Activated CD4-positive, alpha-beta memory T cell treated with anti-CD3 and anti-CD28 coated beads, Interleukin-2, amount 10 ng/mL, durations not matched to agents 7 days and 5 days (primary cell): Measurements from ENCODE around the gene TBL1XR1. TPM values are rescaled to one million over a fixed set of nuclear protein-coding genes. Genes with fewer than 3 reads are reported as not detected.
A peak's percentile ranks its signal among the peaks of the same experiment; 100 is the strongest.
"Not testable (repeated sequence)": the region's sequence is repeated elsewhere in the genome, so short reads cannot be mapped to it uniquely, and the experiment has no call there.

ENCODE experiments used
- CTCF ChIA-PET: fragments of 350-600 bp; sonication (Branson Sonifier 250); formaldehyde crosslinking; loops from one replicate; lab custom pipeline; 2021; ENCODE audit warnings: antibody characterized with exemption, inconsistent platforms; lab: Charles Lee
- POLR2A ChIA-PET: fragments of 350-600 bp; sonication (Branson Sonifier 250); formaldehyde crosslinking; loops from one replicate; lab custom pipeline; 2021; ENCODE audit warnings: antibody characterized with exemption; lab: Charles Lee
- DNase-seq: peaks from one replicate; pipeline ENCODE4 v3.0.0-alpha.2; 2020
- H3K27ac Mint-ChIP-seq: one replicate; pipeline ENCODE4 v1.8.0; 2021; ENCODE audit warnings: mild to moderate bottlenecking, mixed read lengths
- H3K27me3 Mint-ChIP-seq: one replicate; pipeline ENCODE4 v1.8.0; 2021; ENCODE audit warnings: mixed read lengths
- H3K36me3 Mint-ChIP-seq: one replicate; pipeline ENCODE4 v1.8.0; 2021; ENCODE audit warnings: low read depth, mixed read lengths
- H3K4me1 Mint-ChIP-seq: one replicate; pipeline ENCODE4 v1.8.0; 2021; ENCODE audit warnings: mixed read lengths
- H3K4me3 Mint-ChIP-seq: one replicate; pipeline ENCODE4 v1.8.0; 2021; ENCODE audit warnings: mild to moderate bottlenecking, mixed read lengths
- H3K9me3 Mint-ChIP-seq: one replicate; pipeline ENCODE4 v1.8.0; 2021; ENCODE audit warnings: mixed read lengths
- total RNA-seq, 2 experiments: library from RNA; stranded (reverse); gene quantifications; one replicate each; pipeline ENCODE4 v1.2.3, GENCODE V29; 2021

Gene TBL1XR1
- total RNA-seq, 2 experiments from 2014 or later, result 178 to 187 TPM

DNA sequence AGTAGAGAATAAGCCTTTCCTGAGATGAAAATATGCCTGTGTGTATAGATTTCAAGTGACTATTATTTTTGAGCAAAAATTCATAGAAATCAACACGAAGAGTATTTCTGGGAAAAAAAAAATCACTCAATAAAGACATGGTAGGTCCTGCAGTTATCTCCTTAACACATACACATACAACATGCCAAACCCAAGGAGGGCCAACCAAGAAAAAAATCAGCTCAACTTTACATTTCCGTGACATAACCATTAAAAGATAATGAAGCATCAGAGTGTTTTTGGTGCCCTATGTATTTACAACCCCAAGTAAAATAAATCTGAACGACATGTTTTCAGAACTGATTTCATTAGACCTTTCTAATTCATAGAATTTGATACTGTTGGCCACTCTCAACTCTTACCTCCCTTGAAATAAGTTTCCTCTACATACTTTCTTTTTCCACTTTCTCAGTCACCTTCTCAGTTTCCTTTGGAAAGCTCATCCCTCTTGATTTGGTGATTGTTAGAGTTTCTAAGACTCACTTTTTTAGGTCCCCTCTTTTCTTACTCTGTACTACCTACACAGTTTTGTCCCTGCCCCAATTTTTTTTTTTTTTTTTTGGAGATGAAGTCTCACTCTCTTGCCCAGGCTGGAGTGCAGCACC is 162.3 kb downstream of the TBL1XR1 start:
- Mint-ChIP-seq H3K27me3 (no peaks in the 10 kb centered on the region), H3K4me3 (no peak overlapping the region), H3K36me3 (peaks cover 60% of the 10 kb centered on the region), H3K9me3 (no peaks in the 10 kb centered on the region), H3K4me1 (peaks cover 2% of the 10 kb centered on the region), H3K27ac (no peak overlapping the region)
- POLR2A ChIA-PET, result interaction anchor here (0.5 kb wide), 1 partner anchor 11 kb away, joined by 3 read pairs; no protein-coding TSS in a partner anchor
- no peak for DNase-seq
- CTCF ChIA-PET, result no interaction called here

DNA sequence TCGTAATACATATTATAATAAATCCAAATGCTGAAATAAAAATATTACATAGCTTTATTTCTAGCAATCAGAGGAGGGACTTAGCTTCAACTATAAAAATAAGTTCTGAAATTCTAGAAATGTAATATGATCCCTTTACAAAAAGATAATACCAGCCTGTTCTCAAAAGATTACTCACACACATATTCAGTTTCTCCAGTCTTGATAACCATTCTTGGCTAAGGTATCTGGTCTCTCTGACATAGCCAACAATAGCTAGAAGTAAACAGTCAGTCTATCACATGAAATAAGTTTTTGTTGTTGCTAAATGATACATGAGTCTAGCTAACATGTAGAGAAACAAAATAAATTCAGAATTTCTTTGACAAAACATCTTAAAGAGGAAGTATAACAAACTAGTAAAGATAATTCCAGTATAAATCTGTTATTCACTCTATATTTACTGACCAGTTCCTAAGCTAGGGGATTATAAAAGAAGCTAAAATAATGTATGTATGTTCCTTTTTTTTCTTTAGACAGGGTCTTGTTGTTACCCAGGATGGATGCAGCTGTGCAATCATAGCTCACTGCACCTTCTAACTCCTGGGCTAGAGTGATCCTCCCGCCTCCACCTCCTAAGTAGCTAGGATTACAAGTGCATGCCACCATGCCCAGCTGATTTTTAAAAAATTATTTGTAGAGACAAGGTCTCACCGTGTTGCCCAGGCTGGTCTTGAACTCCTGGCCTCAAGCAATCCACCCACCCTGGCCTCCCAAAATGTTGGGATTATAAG is 170.6 kb downstream of the TBL1XR1 start:
- Mint-ChIP-seq H3K36me3 (peaks cover 64% of the 10 kb centered on the region), H3K9me3 (no peaks in the 10 kb centered on the region), H3K4me1 (no peaks in the 10 kb centered on the region), H3K27ac (peak overlapping the region; percentile 12), H3K4me3 (no peak overlapping the region), H3K27me3 (no peaks in the 10 kb centered on the region)
- no peak for DNase-seq
- CTCF ChIA-PET, result no interaction called here
- POLR2A ChIA-PET, result no interaction called here

DNA sequence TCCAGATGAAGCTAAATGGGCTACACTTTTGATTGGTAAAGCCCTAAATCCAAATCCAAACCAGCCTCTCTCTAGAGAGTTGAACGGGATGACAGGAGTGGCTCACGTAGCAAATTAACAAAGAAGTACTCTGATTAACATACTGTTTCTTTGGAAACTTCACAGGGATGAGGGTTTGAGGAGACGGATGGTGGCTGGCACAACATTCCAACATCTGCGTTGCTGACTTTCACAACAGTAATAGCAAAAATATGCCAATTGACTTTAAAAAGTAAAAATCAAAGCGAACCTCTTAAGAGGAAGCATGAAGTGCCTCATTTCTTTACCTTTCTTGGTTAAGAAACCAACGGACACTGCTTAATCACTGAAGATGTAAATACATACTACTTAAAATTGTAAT is 181.4 kb downstream of the TBL1XR1 start:
- CTCF ChIA-PET, result no interaction called here
- Mint-ChIP-seq H3K9me3 (no peaks in the 10 kb centered on the region), H3K27ac (no peak overlapping the region), H3K36me3 (peaks cover 14% of the 10 kb centered on the region), H3K4me1 (no peaks in the 10 kb centered on the region), H3K27me3 (no peaks in the 10 kb centered on the region), H3K4me3 (no peak overlapping the region)
- DNase-seq, result no peak
- POLR2A ChIA-PET, result interaction anchor here (0.9 kb wide), 1 partner anchor 15 kb away, joined by 3 read pairs; no protein-coding TSS in a partner anchor

DNA sequence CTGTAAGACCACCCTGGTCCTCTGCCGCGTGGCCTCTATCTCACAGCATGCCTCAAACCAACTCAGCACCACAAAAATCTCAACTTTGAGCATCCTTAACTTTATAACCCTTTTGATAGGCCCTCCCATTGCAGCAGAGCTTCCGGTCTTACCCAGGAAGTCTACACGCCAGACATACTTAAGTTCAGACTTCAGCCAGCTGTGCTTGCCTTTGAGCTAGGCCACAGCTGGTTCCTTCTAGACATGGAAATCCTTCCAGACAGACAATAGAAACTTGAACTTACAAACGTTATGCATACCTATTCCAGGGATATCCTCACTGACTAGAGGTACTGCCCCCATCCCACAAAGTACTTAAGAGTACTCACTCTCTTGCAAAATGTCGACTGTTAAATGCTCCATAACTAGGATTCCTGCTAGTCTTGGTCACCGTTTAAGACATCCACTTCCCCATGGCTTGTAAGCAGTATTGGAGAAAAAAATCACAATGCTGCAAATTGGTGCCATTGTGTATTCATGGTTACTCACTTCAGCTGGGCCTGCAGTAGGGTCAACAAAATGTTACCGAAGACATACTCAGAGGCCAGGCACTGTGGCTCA is 183.5 kb downstream of the TBL1XR1 start:
- ChIA-PET POLR2A (interaction anchor here (0.6 kb wide), 1 partner anchor 165 kb away, joined by 3 read pairs; no protein-coding TSS in a partner anchor), CTCF (interaction anchor here (0.9 kb wide), 1 partner anchor 10 kb away, joined by 3 read pairs; no protein-coding TSS in a partner anchor)
- Mint-ChIP-seq H3K27me3 (no peaks in the 10 kb centered on the region), H3K4me1 (no peaks in the 10 kb centered on the region), H3K27ac (no peak overlapping the region), H3K9me3 (no peaks in the 10 kb centered on the region), H3K4me3 (no peak overlapping the region), H3K36me3 (peaks cover 6% of the 10 kb centered on the region)
- no peak for DNase-seq

DNA sequence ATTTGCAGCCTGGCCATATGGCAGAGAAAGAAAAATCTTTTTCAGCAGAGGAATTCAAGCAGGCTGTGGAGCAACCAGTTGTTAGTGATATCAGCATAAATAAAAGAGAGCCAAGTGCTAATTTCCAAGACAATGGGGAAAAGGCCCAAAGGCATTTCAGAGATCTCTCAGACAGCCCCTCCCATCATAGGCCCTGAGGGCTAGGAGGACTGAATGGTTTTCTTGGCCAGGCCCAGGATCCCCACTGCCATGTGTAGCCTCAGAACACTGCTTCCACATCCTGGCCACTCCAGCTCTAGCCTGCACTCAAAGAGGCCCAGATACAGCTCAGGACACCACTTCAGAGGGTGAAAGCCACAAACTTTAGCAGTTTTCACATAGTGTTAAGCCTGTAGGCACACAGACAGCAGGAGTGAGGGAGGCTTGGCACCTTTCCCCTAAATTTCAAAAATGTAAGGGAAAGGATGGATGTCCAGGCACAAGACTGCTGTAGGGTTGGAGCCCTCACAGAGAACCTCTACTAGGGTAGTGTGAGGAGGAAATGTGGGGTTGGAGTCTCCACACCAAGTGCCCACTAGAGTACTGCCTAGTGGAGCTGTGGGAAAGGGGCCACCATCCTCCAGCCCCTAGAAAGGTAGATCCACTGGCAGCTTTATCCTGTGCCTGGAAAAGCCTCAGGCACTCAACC is 191.4 kb downstream of the TBL1XR1 start:
- no peak overlapping the region for H3K27ac Mint-ChIP-seq
- DNase-seq, result no peak
- CTCF ChIA-PET, result no interaction called here
- H3K27me3 Mint-ChIP-seq, result no peaks in the 10 kb centered on the region
- H3K36me3 Mint-ChIP-seq, result peaks cover 18% of the 10 kb centered on the region
- no peaks in the 10 kb centered on the region for H3K4me1 Mint-ChIP-seq
- POLR2A ChIA-PET, result interaction anchor here (0.6 kb wide), 1 partner anchor 62 kb away, joined by 3 read pairs; no protein-coding TSS in a partner anchor
- H3K4me3 Mint-ChIP-seq, result no peak overlapping the region
- H3K9me3 Mint-ChIP-seq, result peaks cover 31% of the 10 kb centered on the region

DNA sequence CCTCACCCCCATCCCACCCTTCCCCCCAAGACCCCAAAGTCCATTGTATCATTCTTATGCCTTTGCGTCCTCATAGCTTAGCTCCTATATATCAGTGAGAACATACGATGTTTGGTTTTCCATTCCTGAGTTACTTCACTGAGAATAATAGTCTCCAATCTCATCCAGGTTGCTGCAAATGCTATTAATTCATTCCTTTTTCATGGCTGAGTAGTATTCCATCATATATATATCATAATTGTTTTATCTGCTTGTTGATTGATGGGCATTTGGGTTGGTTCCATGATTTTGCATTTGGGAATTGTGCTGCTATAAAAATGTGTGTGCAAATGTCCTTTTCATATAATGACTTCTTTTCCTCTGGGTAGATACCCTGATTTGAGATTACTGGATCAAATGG is 197.1 kb downstream of the TBL1XR1 start:
- not testable (repeated sequence) for H3K4me1 Mint-ChIP-seq

DNA sequence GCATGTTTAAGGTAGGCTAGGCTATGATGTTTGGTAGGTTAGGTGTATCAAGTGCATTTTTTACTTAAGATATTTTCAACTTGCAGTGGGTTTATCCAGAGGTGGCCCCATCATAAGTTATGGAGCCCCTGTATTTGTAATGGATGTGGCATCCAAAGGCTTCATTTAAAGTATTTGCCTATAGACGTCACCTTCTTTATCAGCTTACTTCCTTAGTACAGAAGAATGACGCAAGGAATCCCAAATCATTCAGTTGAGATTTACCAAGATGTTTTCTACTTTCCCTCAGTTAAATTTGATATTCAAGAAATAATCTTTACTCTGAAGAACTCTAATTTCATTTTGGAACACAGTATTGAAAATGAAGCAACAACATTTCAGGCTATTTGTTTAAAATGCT is 201.3 kb downstream of the TBL1XR1 start:
- no peaks in the 10 kb centered on the region for H3K4me1 Mint-ChIP-seq
- no peak overlapping the region for H3K27ac Mint-ChIP-seq
- ChIA-PET POLR2A (no interaction called here), CTCF (no interaction called here)
- peaks cover 2% of the 10 kb centered on the region for H3K27me3 Mint-ChIP-seq
- H3K4me3 Mint-ChIP-seq, result no peak overlapping the region
- DNase-seq, result no peak
- H3K36me3 Mint-ChIP-seq, result peaks cover 5% of the 10 kb centered on the region
- peaks cover 8% of the 10 kb centered on the region for H3K9me3 Mint-ChIP-seq

More for the DNA sequence above, 197.1 kb downstream of the TBL1XR1 start:
- CTCF ChIA-PET, POLR2A ChIA-PET, H3K27ac Mint-ChIP-seq, H3K27me3 Mint-ChIP-seq, H3K36me3 Mint-ChIP-seq, H3K9me3 Mint-ChIP-seq, DNase-seq, H3K4me3 Mint-ChIP-seq: not testable (repeated sequence)

DNA sequence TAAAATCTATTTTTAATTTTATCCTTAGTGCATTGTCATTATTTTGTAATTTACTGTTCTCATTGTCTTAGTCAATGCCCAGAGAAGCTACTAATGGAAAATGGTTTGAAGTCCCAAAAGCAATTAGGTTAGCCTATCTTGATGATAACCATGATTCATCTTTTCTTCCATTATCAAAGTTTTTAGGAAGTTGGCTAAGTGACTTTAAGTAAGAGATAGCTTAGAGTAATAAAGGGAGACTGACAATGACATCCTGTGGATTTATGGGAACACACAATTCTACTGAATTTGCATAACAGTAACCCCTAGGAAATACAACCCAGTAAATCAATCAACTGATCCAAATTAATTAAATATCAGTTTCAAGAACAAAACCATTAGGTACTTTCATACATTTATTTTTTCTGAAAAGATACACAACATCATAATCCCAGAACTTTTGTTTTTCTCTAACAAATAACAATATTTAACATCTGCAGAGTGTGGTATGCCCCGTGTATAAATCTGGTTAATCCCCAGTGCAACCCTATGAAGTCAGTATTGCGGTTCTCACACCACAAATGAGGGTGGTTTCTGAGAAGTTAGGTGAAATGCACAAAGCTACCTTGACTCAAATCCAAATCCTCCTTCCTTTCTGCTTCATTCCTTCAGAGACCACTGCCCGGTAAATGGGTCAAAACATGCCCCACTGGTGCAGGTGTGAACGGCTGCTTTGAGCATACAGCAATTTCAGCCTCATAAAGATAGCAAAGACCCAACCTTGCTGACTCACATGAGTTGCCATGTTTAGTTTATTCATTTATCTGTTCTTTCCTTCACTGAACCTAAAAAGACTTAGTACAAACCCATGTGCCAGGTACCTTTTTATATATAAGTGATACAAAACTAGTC is 202.1 kb downstream of the TBL1XR1 start:
- Mint-ChIP-seq H3K4me3 (no peak overlapping the region), H3K27ac (no peak overlapping the region), H3K9me3 (peaks cover 2% of the 10 kb centered on the region), H3K36me3 (no peaks in the 10 kb centered on the region), H3K4me1 (no peaks in the 10 kb centered on the region), H3K27me3 (peaks cover 2% of the 10 kb centered on the region)
- POLR2A ChIA-PET, result no interaction called here
- CTCF ChIA-PET, result no interaction called here
- no peak for DNase-seq

DNA sequence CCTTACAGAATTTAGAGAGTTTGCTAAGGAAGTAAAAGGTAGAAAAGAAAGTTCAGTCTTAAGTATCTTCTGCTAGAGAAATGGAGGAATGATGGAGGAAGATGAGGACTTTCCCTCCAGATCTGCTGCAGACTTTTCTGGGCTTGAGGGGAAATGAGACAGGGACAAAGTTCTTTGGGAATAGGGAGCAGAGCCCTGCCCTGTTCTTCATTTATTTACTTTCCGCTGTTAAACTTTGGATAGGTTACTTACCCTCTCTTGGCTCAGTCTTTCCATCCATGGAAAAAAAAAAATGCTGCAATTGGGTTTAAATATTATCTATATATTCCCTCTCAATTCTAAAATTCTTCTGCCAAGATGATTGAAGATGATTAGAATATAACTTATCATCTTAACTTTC is 202.9 kb downstream of the TBL1XR1 start:
- Mint-ChIP-seq H3K4me3 (no peak overlapping the region), H3K36me3 (no peaks in the 10 kb centered on the region), H3K27ac (no peak overlapping the region), H3K9me3 (peaks cover 2% of the 10 kb centered on the region), H3K4me1 (no peaks in the 10 kb centered on the region), H3K27me3 (peaks cover 2% of the 10 kb centered on the region)
- DNase-seq, result no peak
- POLR2A ChIA-PET, result no interaction called here
- CTCF ChIA-PET, result no interaction called here

DNA sequence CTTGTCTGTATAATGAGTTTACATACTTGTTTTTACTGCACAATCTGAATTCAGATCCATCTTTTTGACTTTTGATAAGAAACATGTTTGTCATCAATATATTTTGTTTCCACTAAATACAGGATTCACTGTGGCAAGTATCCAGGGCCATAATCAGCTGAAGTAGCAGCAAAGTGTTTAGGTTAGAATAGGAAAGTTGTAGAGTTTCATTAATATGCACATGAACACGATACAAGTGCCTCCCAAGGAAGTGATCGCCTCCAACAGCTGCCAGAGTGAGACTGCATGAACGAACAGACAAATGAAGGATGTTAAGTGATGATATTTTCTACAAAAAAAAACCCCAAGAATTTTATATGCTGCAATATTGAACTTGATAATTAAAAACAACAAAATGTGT is 204.3 kb downstream of the TBL1XR1 start:
- Mint-ChIP-seq H3K27ac (no peak overlapping the region), H3K4me3 (no peak overlapping the region), H3K4me1 (no peaks in the 10 kb centered on the region), H3K27me3 (no peaks in the 10 kb centered on the region), H3K36me3 (no peaks in the 10 kb centered on the region), H3K9me3 (peaks cover 2% of the 10 kb centered on the region)
- ChIA-PET POLR2A (no interaction called here), CTCF (no interaction called here)
- DNase-seq, result no peak

DNA sequence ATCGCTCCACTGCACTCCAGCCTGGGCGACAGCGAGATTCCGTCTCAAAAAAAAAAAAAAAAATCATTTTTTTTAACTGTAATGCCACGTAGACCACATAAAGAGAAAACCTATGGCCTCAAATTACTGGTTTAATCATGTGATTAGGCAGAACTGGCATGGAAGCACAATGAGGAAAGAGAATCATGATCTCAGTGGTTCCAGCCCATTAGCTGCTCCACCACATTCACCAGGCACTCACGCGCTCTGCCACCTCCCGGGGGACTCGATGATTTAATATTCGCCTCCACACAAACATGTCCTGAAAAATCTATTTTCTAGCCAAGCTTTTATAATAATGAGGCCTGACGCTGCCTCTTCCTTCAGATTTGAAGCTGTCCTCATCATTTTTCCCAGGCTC is 204.7 kb downstream of the TBL1XR1 start:
- no peak for DNase-seq
- H3K4me1 Mint-ChIP-seq, result no peaks in the 10 kb centered on the region
- ChIA-PET CTCF (no interaction called here), POLR2A (no interaction called here)
- no peaks in the 10 kb centered on the region for H3K36me3 Mint-ChIP-seq
- no peak overlapping the region for H3K4me3 Mint-ChIP-seq
- peaks cover 2% of the 10 kb centered on the region for H3K9me3 Mint-ChIP-seq
- H3K27me3 Mint-ChIP-seq, result no peaks in the 10 kb centered on the region
- no peak overlapping the region for H3K27ac Mint-ChIP-seq

DNA sequence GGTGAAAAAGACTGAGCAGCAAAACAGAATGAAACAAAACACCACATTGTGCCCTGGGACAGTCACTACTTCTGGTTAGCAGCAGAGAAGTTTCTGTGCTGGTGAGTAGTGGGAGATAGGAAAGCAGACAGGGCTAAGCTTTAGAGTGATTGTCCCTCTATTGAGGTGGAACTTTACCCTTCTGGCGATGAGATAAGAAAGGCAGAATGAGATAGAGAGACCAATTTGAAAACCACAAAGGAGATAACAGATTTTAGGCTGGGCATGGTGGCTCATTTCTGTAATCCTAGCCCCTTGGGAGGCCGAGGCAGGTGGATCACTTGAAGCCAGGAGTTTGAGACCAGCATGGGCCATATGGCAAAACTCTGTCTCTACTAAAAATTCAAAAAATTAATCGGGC is 208.5 kb downstream of the TBL1XR1 start:
- ChIA-PET CTCF (no interaction called here), POLR2A (no interaction called here)
- H3K4me3 Mint-ChIP-seq, result no peak overlapping the region
- no peaks in the 10 kb centered on the region for H3K27me3 Mint-ChIP-seq
- peaks cover 4% of the 10 kb centered on the region for H3K9me3 Mint-ChIP-seq
- H3K4me1 Mint-ChIP-seq, result no peaks in the 10 kb centered on the region
- H3K27ac Mint-ChIP-seq, result no peak overlapping the region
- H3K36me3 Mint-ChIP-seq, result no peaks in the 10 kb centered on the region
- DNase-seq, result no peak
